A673 (cell line): ENCODE measurements around the gene RBFOX1. TPM values are rescaled to one million over a fixed set of nuclear protein-coding genes. Genes with fewer than 3 reads are reported as not detected.

ENCODE experiments used
- BruUV-seq: library from RNA; stranded (reverse); fragments of 400-500 nt; replicated peaks from 2 replicates; lab custom pipeline; 2021; lab: Mats Ljungman, UMichigan
- CTCF ChIA-PET: fragments of 300-600 bp; sonication (Branson Sonifier 250); formaldehyde crosslinking; loops from one replicate; lab custom pipeline; 2022; ENCODE audit warnings: antibody characterized with exemption; lab: Charles Lee
- POLR2A ChIA-PET: fragments of 300-600 bp; sonication (Branson Sonifier 250); formaldehyde crosslinking; loops from one replicate; lab custom pipeline; 2022; ENCODE audit warnings: antibody characterized with exemption; ENCODE audit not compliant: low non-redundant PET; lab: Charles Lee
- DNase-seq: peaks from one replicate; pipeline ENCODE4 v3.0.0-alpha.2; 2015; ENCODE audit warnings: low spot score
- H3K27ac ChIP-seq: fragments of 200-600 bp; sonication (generic); 2 replicates; pipeline ENCODE4 v1.5.1; 2016; ENCODE audit warnings: mixed run types, low read depth, mild to moderate bottlenecking, mixed read lengths, antibody characterized with exemption, low read length; ENCODE audit not compliant: poor library complexity, severe bottlenecking
- H3K27me3 ChIP-seq: fragments of 200-600 bp; sonication (generic); replicated peaks from 2 replicates; pipeline ENCODE4 v1.6.1; 2017; ENCODE audit warnings: mixed run types, low read depth, mild to moderate bottlenecking, mixed read lengths, antibody characterized with exemption, low read length; ENCODE audit not compliant: insufficient read depth, poor library complexity
- H3K36me3 ChIP-seq: fragments of 200-600 bp; sonication (generic); 2 replicates; pipeline ENCODE4 v1.6.1; 2016; ENCODE audit warnings: mixed run types, mild to moderate bottlenecking, mixed read lengths, antibody characterized with exemption, low read length; ENCODE audit not compliant: insufficient read depth, poor library complexity, severe bottlenecking
- H3K4me1 ChIP-seq: fragments of 200-600 bp; sonication (generic); 2 replicates; pipeline ENCODE4 v1.6.1; 2017; ENCODE audit warnings: mixed run types, mild to moderate bottlenecking, mixed read lengths, antibody characterized with exemption, low read length; ENCODE audit not compliant: insufficient read depth, poor library complexity, severe bottlenecking
- H3K4me3 ChIP-seq: fragments of 200-600 bp; sonication (generic); 2 replicates; pipeline ENCODE4 v1.5.1; 2016; ENCODE audit warnings: low read depth, mixed run types, mild to moderate bottlenecking, mixed read lengths, low read length; ENCODE audit not compliant: poor library complexity, severe bottlenecking
- H3K9me3 ChIP-seq: fragments of 200-600 bp; sonication (generic); 2 replicates; pipeline ENCODE4 v1.6.1; 2016; ENCODE audit warnings: mixed run types, low read depth, mild to moderate bottlenecking, mixed read lengths, antibody characterized with exemption, low read length; ENCODE audit not compliant: poor library complexity, severe bottlenecking
- CTCF ChIP-seq: fragments of 300-800, 200-600 bp; sonication (generic); conservative IDR thresholded peaks from 2 replicates; pipeline ENCODE4 v1.5.1; 2017; ENCODE audit warnings: low read depth, mild to moderate bottlenecking, antibody characterized with exemption, low read length, moderate library complexity, mixed read lengths
- EZH2 ChIP-seq: fragments of 200-600 bp; sonication (generic); IDR thresholded peaks from 2 replicates; pipeline ENCODE4 v1.6.1; 2017; ENCODE audit warnings: borderline replicate concordance, low read depth, mild to moderate bottlenecking, mixed read lengths, antibody characterized with exemption, low read length; ENCODE audit not compliant: poor library complexity, severe bottlenecking
- intact Hi-C: fragments of 100-400 bp; cut with micrococcal nuclease; formaldehyde crosslinking; loops from one replicate; pipeline ENCODE4 v1.10.0; 2022; ENCODE audit not compliant: unreplicated experiment
- total RNA-seq: library from RNA; stranded (reverse); gene quantifications from 2 replicates; pipeline ENCODE4 v1.2.3, GENCODE V29; 2021

The RBFOX1 gene
- total RNA-seq, 1 experiment from 2014 or later: 1.8 TPM

- ChIA-PET CTCF (no interaction called here), POLR2A (no interaction called here)
- TF ChIP-seq CTCF (no peak), EZH2 (no peak)
- Histone ChIP-seq H3K36me3 (no peaks in the 10 kb centered on the region), H3K27me3 (no peaks in the 10 kb centered on the region), H3K4me1 (no peaks in the 10 kb centered on the region), H3K9me3 (no peaks in the 10 kb centered on the region), H3K27ac (no peak overlapping the region), H3K4me3 (no peak overlapping the region)
- no TSS peak for BruUV-seq
- DNase-seq: no peak
- intact Hi-C loops: no loop called here
These were observed 250.8 kb downstream of the RBFOX1 start for GRCh38 chr16:7583396-7583795.

GRCh38 chr16:7584561-7584960 is 251.9 kb downstream of the RBFOX1 start:
- Histone ChIP-seq H3K9me3 (no peaks in the 10 kb centered on the region), H3K27ac (no peak overlapping the region), H3K27me3 (no peaks in the 10 kb centered on the region), H3K4me3 (no peak overlapping the region), H3K4me1 (no peaks in the 10 kb centered on the region), H3K36me3 (no peaks in the 10 kb centered on the region)
- intact Hi-C loops: no loop called here
- DNase-seq: no peak
- TF ChIP-seq EZH2: no peak
- ChIA-PET POLR2A (no interaction called here), CTCF (no interaction called here)
- BruUV-seq: no TSS peak

- H3K4me1 ChIP-seq: no peaks in the 10 kb centered on the region
- TF ChIP-seq EZH2: no peak
- TF ChIP-seq CTCF: no peak
- DNase-seq: no peak
- H3K27ac ChIP-seq: no peak overlapping the region
- no peaks in the 10 kb centered on the region for H3K9me3 ChIP-seq
- POLR2A ChIA-PET: no interaction called here
- intact Hi-C loops: no loop called here
- no peaks in the 10 kb centered on the region for H3K36me3 ChIP-seq
- H3K27me3 ChIP-seq: no peaks in the 10 kb centered on the region
- CTCF ChIA-PET: no interaction called here
- H3K4me3 ChIP-seq: no peak overlapping the region
- BruUV-seq: no TSS peak
These were observed 253.1 kb downstream of the RBFOX1 start for GRCh38 chr16:7585705-7586104.

- Histone ChIP-seq H3K27me3 (no peaks in the 10 kb centered on the region), H3K27ac (no peak overlapping the region), H3K4me1 (no peaks in the 10 kb centered on the region), H3K4me3 (no peak overlapping the region), H3K36me3 (no peaks in the 10 kb centered on the region), H3K9me3 (no peaks in the 10 kb centered on the region)
- ChIA-PET CTCF (no interaction called here), POLR2A (interaction anchor here (0.6 kb wide), 1 partner anchor 14 kb away, joined by 3 read pairs; no protein-coding TSS in a partner anchor)
- intact Hi-C loops: no loop called here
- no TSS peak for BruUV-seq
- no peak for DNase-seq
- TF ChIP-seq CTCF (no peak), EZH2 (no peak)
These were observed 258.3 kb downstream of the RBFOX1 start for GRCh38 chr16:7590934-7591333.
